Gastroesophageal sphincter (tissue), 4 donors: ENCODE results near the gene PKIB. TPM values are rescaled to one million over a fixed set of nuclear protein-coding genes. Genes with fewer than 3 reads are reported as not detected.

Experiments
- ATAC-seq: fragments of 150-250 bp; one replicate; pipeline ENCODE4 v1.9.1; 2016; ENCODE audit warnings: mild to moderate bottlenecking, moderate library complexity
- H3K27ac ChIP-seq, 4 donors: fragments of 200-600 bp; sonication (generic) in 3 of 4; 1 replicate in 3 of 4; 2 replicates in 1 of 4; pipeline ENCODE4 v1.5.1; 2016 to 2019
- H3K27me3 ChIP-seq: fragments of 200-600 bp; sonication (generic); one replicate; pipeline ENCODE4 v1.5.1; 2019
- H3K36me3 ChIP-seq, 2 donors: fragments of 200-600 bp; sonication (generic); one replicate each; pipeline ENCODE4 v1.5.1; 2019; ENCODE audit warnings: control low read depth in 1 of 2
- H3K4me1 ChIP-seq, 3 donors: fragments of 200-600 bp; sonication (generic); 1 replicate in 2 of 3; 2 replicates in 1 of 3; pipeline ENCODE4 v1.5.1; 2016 to 2019; ENCODE audit warnings: control low read depth in 2 of 3
- H3K4me3 ChIP-seq, 2 donors: fragments of 200-600 bp; sonication (generic); one replicate each; pipeline ENCODE4 v1.5.1; 2019; ENCODE audit warnings: mild to moderate bottlenecking in 1 of 2, moderate library complexity in 1 of 2
- H3K9me3 ChIP-seq, 3 donors: fragments of 200-600 bp; sonication (generic); one replicate each; pipeline ENCODE4 v1.5.1; 2017 to 2019; ENCODE audit warnings: control low read depth in 2 of 3
- EP300 ChIP-seq: sonication (generic); formaldehyde crosslinking; IDR thresholded peaks from one replicate; pipeline ENCODE4 v1.6.1; 2017; ENCODE audit warnings: antibody characterized with exemption, mild to moderate bottlenecking
- POLR2A ChIP-seq, 2 donors: fragments of 450-650 bp; IDR thresholded peaks; one replicate each; pipeline ENCODE4 v1.6.1; 2017; ENCODE audit warnings: antibody characterized with exemption in 2 of 2, mild to moderate bottlenecking in 2 of 2, moderate library complexity in 1 of 2
- POLR2AphosphoS5 ChIP-seq: sonication (generic); formaldehyde crosslinking; IDR thresholded peaks from one replicate; pipeline ENCODE4 v1.6.1; 2017; ENCODE audit warnings: antibody characterized with exemption
- WGBS, 2 donors: methylation state at CpG; one replicate each; pipeline ENCODE4 v1.1.5; 2018; ENCODE audit warnings: low coverage in 1 of 2; 5-methylcytosine and 5-hydroxymethylcytosine counted together
- total RNA-seq, 4 donors: library from RNA; depleted of rRNA; stranded (reverse); fragments of >200 nt; gene quantifications; one replicate each; pipeline ENCODE4 v1.1.0, GENCODE V29; 2016
- TF ChIP-seq, protein P1 (sequence below), 4 experiments: fragments of 200-600 bp in 2 of 4; fragments of 450-650 bp in 2 of 4; sonication (generic) in 1 of 4; IDR thresholded peaks; one replicate each; pipeline ENCODE4 v1.5.1; 2017 to 2019; ENCODE audit warnings: antibody characterized with exemption in 4 of 4, mild to moderate bottlenecking in 2 of 4, moderate library complexity in 2 of 4

The PKIB gene
- total RNA-seq, 4 donors from 2014 or later, result 0.67 to 1.1 TPM; not detected in 2

DNA sequence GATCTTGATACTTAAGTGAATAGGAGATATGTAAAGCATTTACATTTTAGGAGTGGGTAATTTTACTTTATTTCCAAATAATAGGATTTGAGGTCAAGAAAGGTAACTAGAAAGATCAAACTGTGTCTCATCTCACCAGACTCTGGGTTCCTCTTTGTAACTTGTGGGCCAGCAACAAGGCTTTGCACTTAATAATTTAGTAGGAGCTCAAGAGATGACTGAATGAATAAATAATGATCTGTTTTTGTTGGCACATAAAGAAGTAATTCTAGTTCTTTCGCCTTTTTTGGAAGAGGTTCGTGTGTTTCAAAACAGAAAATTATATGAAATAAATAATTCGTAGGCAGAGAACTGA lies 101.9 kb downstream of the PKIB start:
- no peaks in the 10 kb centered on the region for H3K36me3 ChIP-seq
- no peaks in the 10 kb centered on the region for H3K27me3 ChIP-seq
- no peak overlapping the region for H3K4me3 ChIP-seq
- WGBS, 2 donors, result 35 to 37% methylated on average over 3 of the region's 3 CpGs
- H3K9me3 ChIP-seq, result no peaks in the 10 kb centered on the region
- no peaks in the 10 kb centered on the region for H3K4me1 ChIP-seq
- no peak for TF ChIP-seq POLR2A (IDR thresholded peaks at IDR 0.05)
- no peak for TF ChIP-seq POLR2AphosphoS5
- TF ChIP-seq EP300, result no peak
- TF ChIP-seq, protein P1, sequence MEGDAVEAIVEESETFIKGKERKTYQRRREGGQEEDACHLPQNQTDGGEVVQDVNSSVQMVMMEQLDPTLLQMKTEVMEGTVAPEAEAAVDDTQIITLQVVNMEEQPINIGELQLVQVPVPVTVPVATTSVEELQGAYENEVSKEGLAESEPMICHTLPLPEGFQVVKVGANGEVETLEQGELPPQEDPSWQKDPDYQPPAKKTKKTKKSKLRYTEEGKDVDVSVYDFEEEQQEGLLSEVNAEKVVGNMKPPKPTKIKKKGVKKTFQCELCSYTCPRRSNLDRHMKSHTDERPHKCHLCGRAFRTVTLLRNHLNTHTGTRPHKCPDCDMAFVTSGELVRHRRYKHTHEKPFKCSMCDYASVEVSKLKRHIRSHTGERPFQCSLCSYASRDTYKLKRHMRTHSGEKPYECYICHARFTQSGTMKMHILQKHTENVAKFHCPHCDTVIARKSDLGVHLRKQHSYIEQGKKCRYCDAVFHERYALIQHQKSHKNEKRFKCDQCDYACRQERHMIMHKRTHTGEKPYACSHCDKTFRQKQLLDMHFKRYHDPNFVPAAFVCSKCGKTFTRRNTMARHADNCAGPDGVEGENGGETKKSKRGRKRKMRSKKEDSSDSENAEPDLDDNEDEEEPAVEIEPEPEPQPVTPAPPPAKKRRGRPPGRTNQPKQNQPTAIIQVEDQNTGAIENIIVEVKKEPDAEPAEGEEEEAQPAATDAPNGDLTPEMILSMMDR (IDR thresholded peaks at IDR 0.05), result no peak
- no peak for ATAC-seq
- H3K27ac ChIP-seq, result no peak overlapping the region

GRCh38 chr6:122712448-122713137 lies 102.4 kb downstream of the PKIB start:
- no peaks in the 10 kb centered on the region for H3K36me3 ChIP-seq
- H3K4me1 ChIP-seq, result no peaks in the 10 kb centered on the region
- H3K27me3 ChIP-seq, result no peaks in the 10 kb centered on the region
- 57 to 60% methylated on average over 2 to 3 of the region's 3 CpGs for WGBS, 2 donors
- H3K9me3 ChIP-seq, result no peaks in the 10 kb centered on the region
- ATAC-seq, result no peak
- H3K4me3 ChIP-seq, result no peak overlapping the region
- TF ChIP-seq, protein P1 (IDR thresholded peaks at IDR 0.05), result no peak
- TF ChIP-seq EP300 (no peak), POLR2AphosphoS5 (no peak), POLR2A (IDR thresholded peaks at IDR 0.05) (no peak)
- H3K27ac ChIP-seq, result no peak overlapping the region

DNA sequence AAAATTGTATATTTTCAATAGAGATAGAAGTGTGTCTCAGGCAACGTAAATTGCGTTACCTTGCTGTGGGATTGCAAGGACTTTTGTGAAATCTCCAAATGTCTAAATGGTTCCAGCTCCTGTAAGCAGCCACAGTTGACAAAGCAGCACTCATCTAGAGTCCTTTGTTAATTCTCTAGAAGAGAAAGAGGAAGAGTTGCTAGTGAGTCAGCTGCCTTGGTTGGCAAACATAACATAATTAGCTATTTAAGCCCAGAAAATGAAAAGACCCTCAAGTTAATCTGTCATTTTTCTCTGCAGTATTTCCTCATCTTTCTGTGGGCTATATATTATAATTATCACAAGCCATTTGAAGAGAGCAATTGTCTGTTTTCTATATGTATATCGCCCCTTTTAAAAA lies 102.9 kb downstream of the PKIB start:
- H3K27ac ChIP-seq, result no peak overlapping the region
- no peaks in the 10 kb centered on the region for H3K4me1 ChIP-seq
- no peaks in the 10 kb centered on the region for H3K27me3 ChIP-seq
- no peaks in the 10 kb centered on the region for H3K36me3 ChIP-seq
- ATAC-seq, result no peak
- no peaks in the 10 kb centered on the region for H3K9me3 ChIP-seq
- TF ChIP-seq POLR2A (IDR thresholded peaks at IDR 0.05), result no peak
- no peak for TF ChIP-seq POLR2AphosphoS5
- no peak for TF ChIP-seq EP300
- no peak overlapping the region for H3K4me3 ChIP-seq
- WGBS, 2 donors, result 75 to 78% methylated on average over 3 of the region's 3 CpGs

DNA sequence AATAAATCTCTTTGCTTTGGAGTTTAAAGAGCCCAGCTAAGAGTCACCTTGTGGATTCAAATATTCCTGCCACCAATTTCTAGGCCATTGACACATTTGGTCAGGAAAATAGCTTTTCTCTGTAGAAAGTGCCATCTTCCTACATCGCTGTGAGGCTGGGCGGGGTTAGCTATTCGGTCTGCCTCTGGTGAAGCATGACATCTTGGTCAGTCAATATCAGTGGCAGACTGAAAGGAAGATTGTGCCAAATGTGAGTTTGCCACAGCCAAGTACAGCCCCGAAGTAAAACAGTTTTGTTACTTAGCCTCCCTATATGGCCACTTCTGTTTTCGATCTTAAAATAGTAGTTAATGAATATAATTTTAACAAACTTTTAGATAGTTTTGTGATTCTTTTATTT lies 103.9 kb downstream of the PKIB start:
- H3K27ac ChIP-seq, result no peak overlapping the region
- TF ChIP-seq, protein P1 (IDR thresholded peaks at IDR 0.05), result no peak
- TF ChIP-seq EP300 (no peak), POLR2A (IDR thresholded peaks at IDR 0.05) (no peak), POLR2AphosphoS5 (no peak)
- WGBS, 2 donors, result 83 to 94% methylated on average over 2 to 5 of the region's 5 CpGs
- H3K27me3 ChIP-seq, result no peaks in the 10 kb centered on the region
- no peak overlapping the region for H3K4me3 ChIP-seq
- no peaks in the 10 kb centered on the region for H3K36me3 ChIP-seq
- no peaks in the 10 kb centered on the region for H3K9me3 ChIP-seq
- ATAC-seq, result no peak
- no peaks in the 10 kb centered on the region for H3K4me1 ChIP-seq

DNA sequence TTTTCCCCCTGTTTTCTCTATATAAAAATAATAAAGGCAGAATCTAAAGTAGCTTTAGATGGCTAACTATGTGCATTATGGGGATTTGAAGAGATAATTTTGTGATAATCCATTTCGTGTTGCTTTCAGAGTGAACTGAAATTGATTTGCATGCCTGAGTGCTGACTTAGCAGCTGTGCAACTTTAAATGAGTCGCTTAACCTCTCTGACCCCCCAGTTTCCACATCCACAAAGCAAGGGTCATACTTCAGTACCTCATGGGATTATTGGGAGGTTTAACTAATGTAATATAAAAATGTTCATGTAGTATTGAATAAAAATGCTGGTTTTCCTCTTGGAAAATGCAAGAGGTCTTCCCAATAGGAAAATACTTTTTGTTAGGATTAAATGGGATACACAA lies 105.5 kb downstream of the PKIB start:
- Histone ChIP-seq H3K27me3 (no peaks in the 10 kb centered on the region), H3K36me3 (no peaks in the 10 kb centered on the region), H3K4me3 (no peak overlapping the region), H3K4me1 (no peaks in the 10 kb centered on the region), H3K27ac (no peak overlapping the region), H3K9me3 (no peaks in the 10 kb centered on the region)
- TF ChIP-seq POLR2A (IDR thresholded peaks at IDR 0.05) (no peak), EP300 (no peak)
- TF ChIP-seq, protein P1 (IDR thresholded peaks at IDR 0.05), result no peak
- ATAC-seq, result no peak
- WGBS, 2 donors, result 62 to 80% methylated on average over 2 of the region's 2 CpGs
